Lung (tissue), 12 donors: ENCODE results near the gene ZNF468. TPM values are rescaled to one million over a fixed set of nuclear protein-coding genes. Genes with fewer than 3 reads are reported as not detected.

Source experiments
- ATAC-seq: fragments of 200-7000 bp; cut with Tn5 transposase; one replicate; pipeline ENCODE4 v1.9.1; 2020; ENCODE audit warnings: moderate number of reproducible peaks; ENCODE audit not compliant: insufficient read depth, low FRiP score
- DNase-seq, 3 donors: peaks; one replicate each; pipeline ENCODE4 v3.0.0-alpha.2; 2013 to 2017
- H3K27ac ChIP-seq, 2 donors: one replicate each; pipeline ENCODE4 v1.5.1; 2013; ENCODE audit warnings: mild to moderate bottlenecking in 2 of 2, moderate library complexity in 2 of 2, control low read depth in 1 of 2, inconsistent platforms in 1 of 2, low read depth in 1 of 2, low read length in 1 of 2
- H3K27me3 ChIP-seq, 3 donors: one replicate each; pipeline ENCODE4 v1.5.1; 2013; ENCODE audit warnings: low read length in 2 of 3; ENCODE audit not compliant: control insufficient read depth in 3 of 3, insufficient read depth in 3 of 3
- H3K36me3 ChIP-seq, 4 donors: one replicate each; pipeline ENCODE4 v1.5.1; 2013; ENCODE audit warnings: low read length in 4 of 4, mild to moderate bottlenecking in 1 of 4, moderate library complexity in 1 of 4; ENCODE audit not compliant: control insufficient read depth in 4 of 4, insufficient read depth in 4 of 4
- H3K4me1 ChIP-seq, 5 donors: one replicate each; pipeline ENCODE4 v1.5.1; 2013; ENCODE audit warnings: low read length in 5 of 5, mild to moderate bottlenecking in 2 of 5, moderate library complexity in 1 of 5; ENCODE audit not compliant: control insufficient read depth in 5 of 5, insufficient read depth in 5 of 5
- H3K4me3 ChIP-seq: one replicate; pipeline ENCODE4 v1.5.1; 2013; ENCODE audit warnings: mild to moderate bottlenecking, control low read depth, moderate library complexity
- H3K9ac ChIP-seq, 2 donors: one replicate each; pipeline ENCODE4 v1.5.1; 2013; ENCODE audit warnings: low read length in 2 of 2, control low read depth in 1 of 2; ENCODE audit not compliant: insufficient read depth in 1 of 2
- H3K9me3 ChIP-seq, 4 donors: one replicate each; pipeline ENCODE4 v1.5.1; 2013; ENCODE audit warnings: low read length in 3 of 4, mild to moderate bottlenecking in 1 of 4, moderate library complexity in 1 of 4; ENCODE audit not compliant: control insufficient read depth in 4 of 4, insufficient read depth in 3 of 4
- WGBS, 2 donors: extraction: QIAGEN DNeasy Blood & Tissue Kit; methylation state at CpG; one replicate each; pipeline ENCODE4 v1.1.7; 2013; 5-methylcytosine and 5-hydroxymethylcytosine counted together
- polyA plus RNA-seq, 2 donors: library from polyadenylated mRNA; stranded (reverse); fragments of 200-250 nt; gene quantifications; one replicate each; pipeline ENCODE4 v1.2.1, GENCODE V29; 2013
- total RNA-seq, 2 donors: library from RNA; depleted of rRNA in 1 of 2; stranded (reverse); fragments of >200 nt in 1 of 2; gene quantifications; one replicate each; pipeline ENCODE4 v1.2.1, GENCODE V29; 2014 to 2021
- TF ChIP-seq, protein P1 (sequence below): IDR thresholded peaks from 2 replicates; pipeline ENCODE4 v1.5.1; 2012; ENCODE audit warnings: mild to moderate bottlenecking; ENCODE audit errors: control extremely low read depth, extremely low read depth
- donor health status: control.
- donor health status: control.
- donor health status: Bipolar disorder and iron deficiency.
- donor health status: healthy.
- donor health status: DM: yes; HTN: yes; CAD: no.

ZNF468 gene
- total and polyA plus RNA-seq, 4 donors, result 8.5 to 36.3 (median 12.2) TPM

- peaks cover 0 to 8% (median 3%) of the 10 kb centered on the region in 5 donors for H3K4me1 ChIP-seq
- ATAC-seq (no peak), DNase-seq (no peak)
- peak overlapping the region in 1 of 2 donors; percentile 46 for H3K9ac ChIP-seq
- TF ChIP-seq, protein P1, sequence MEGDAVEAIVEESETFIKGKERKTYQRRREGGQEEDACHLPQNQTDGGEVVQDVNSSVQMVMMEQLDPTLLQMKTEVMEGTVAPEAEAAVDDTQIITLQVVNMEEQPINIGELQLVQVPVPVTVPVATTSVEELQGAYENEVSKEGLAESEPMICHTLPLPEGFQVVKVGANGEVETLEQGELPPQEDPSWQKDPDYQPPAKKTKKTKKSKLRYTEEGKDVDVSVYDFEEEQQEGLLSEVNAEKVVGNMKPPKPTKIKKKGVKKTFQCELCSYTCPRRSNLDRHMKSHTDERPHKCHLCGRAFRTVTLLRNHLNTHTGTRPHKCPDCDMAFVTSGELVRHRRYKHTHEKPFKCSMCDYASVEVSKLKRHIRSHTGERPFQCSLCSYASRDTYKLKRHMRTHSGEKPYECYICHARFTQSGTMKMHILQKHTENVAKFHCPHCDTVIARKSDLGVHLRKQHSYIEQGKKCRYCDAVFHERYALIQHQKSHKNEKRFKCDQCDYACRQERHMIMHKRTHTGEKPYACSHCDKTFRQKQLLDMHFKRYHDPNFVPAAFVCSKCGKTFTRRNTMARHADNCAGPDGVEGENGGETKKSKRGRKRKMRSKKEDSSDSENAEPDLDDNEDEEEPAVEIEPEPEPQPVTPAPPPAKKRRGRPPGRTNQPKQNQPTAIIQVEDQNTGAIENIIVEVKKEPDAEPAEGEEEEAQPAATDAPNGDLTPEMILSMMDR, result no peak
- WGBS, 2 donors, result 85 to 89% methylated on average over 15 of the region's 15 CpGs
- peaks cover 0 to 2% (median 0%) of the 10 kb centered on the region in 4 donors for H3K9me3 ChIP-seq
- H3K36me3 ChIP-seq, result peaks cover 0 to 4% (median 1%) of the 10 kb centered on the region in 4 donors
- no peaks in the 10 kb centered on the region for H3K27me3 ChIP-seq
- no peak overlapping the region for H3K4me3 ChIP-seq
- H3K27ac ChIP-seq, result peak overlapping the region; percentile 12 to 55
Observed at GRCh38 chr19:52898101-52898500, 40.7 kb upstream of the ZNF468 start.

DNA sequence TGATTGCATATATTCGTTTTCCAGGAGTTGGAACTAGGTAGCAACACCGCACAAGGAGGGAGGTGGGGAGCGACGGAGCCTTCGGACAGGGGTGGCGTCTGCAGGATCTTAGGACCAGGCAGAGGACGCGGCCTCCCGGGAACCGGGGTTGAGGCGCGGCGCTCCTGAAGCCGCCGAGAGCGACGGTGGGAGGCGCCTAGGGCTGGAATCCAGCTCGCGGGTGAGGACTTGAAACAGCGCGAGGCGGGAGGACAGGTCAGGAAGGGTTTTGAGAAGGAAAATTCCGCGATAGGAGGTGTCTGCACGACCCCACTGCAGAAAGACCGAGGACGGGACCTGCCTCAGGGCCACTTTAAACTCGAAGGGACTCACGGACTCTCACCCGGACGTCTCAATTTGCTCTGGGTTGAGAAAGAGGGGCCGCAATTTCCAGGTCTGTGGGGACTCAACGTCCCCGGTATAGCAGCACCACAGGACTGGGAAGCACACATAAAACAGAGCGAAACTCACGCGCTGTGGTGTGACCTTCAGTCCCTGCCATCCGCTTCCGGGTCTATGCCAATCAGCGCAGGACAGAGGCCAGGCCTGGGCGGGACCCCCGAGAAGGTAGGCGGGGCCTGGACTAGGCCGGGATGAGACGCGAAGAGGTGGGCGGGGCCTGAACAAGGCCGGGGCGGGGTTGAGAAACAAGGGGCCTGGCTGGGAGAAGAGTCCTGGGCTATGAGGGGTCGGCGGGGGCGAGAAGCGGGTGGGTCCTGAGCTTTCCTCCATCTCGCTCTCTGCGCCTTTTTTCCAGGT is 39.9 kb upstream of the ZNF468 start, which contains the start of gene ZNF320:
TSS of gene ZNF320 (minus strand) at position 498 of the 798 bp plus-strand sequence. CDS start 7,380 bp downstream, outside the sequence.
- DNase-seq, result peak; percentile 97 to 98 (median 97)
- H3K4me1 ChIP-seq, result peaks cover 0 to 8% (median 3%) of the 10 kb centered on the region in 5 donors
- H3K4me3 ChIP-seq, result peak within 1 kb of the TSS; percentile 74
- 0 to 1% methylated on average over 56 of the region's 56 CpGs for WGBS, 2 donors
- peak; percentile 100 for ATAC-seq
- TF ChIP-seq, protein P1, result no peak
- peak within 1 kb of the TSS; percentile 50 to 74 for H3K9ac ChIP-seq
- H3K27me3 ChIP-seq, result no peaks in the 10 kb centered on the region
- H3K27ac ChIP-seq, result peak within 1 kb of the TSS; percentile 90 to 92
- H3K9me3 ChIP-seq, result peaks cover 0 to 2% (median 0%) of the 10 kb centered on the region in 4 donors
- peaks cover 0 to 4% (median 2%) of the 10 kb centered on the region in 4 donors for H3K36me3 ChIP-seq

DNA sequence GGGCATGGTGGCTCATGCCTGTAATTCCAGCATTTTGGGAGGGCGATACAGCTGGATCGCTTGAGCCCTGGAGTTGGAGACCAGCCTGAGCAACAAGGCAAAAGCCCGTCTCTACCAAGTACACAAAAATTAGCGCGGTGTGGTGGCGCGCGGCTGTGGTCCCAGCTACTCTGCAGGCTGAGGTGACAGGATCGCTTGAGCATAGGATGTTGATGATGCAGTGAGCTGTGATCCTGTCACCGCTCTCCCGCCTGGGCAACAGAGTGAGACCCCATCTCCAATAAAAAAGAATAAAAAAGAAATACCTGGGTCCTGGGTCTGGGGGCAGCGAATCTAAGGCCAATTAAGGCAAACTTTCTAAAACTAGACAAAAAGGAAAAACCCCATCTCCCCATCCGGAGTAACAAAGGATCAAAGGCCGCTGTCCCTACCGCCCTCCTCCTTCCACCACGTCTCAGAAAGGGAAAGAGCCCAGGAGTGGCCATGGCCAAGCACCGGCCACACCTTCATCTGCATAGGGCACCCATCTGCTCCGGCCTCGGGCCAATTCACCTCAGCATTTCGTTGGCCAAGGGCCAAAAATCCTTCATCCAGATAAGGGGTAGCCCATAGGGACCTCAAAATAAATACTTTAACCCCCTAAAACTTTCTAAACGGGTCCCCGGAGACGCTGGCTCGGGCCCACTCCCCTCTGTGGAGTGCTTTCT is 39.2 kb upstream of the ZNF468 start:
- 39 to 41% methylated on average over 24 of the region's 24 CpGs for WGBS, 2 donors

More for the DNA sequence above, 39.2 kb upstream of the ZNF468 start:
- TF ChIP-seq, protein P1, result no peak
- H3K36me3 ChIP-seq, result peaks cover 0 to 5% (median 2%) of the 10 kb centered on the region in 4 donors
- DNase-seq, result peak; percentile 13 to 38 (median 22)
- no peaks in the 10 kb centered on the region for H3K27me3 ChIP-seq
- H3K4me1 ChIP-seq, result peaks cover 0 to 8% (median 3%) of the 10 kb centered on the region in 5 donors
- peak overlapping the region; percentile 50 to 74 for H3K9ac ChIP-seq
- H3K9me3 ChIP-seq, result peaks cover 0 to 2% (median 0%) of the 10 kb centered on the region in 4 donors
- ATAC-seq, result peak; percentile 36
- H3K27ac ChIP-seq, result peak overlapping the region; percentile 90 to 92
- H3K4me3 ChIP-seq, result peak overlapping the region; percentile 74
